Endothelial cell of umbilical vein (primary cell): ENCODE measurements around the gene NEMF. TPM values are rescaled to one million over a fixed set of nuclear protein-coding genes. Genes with fewer than 3 reads are reported as not detected.

Experiments
- BruUV-seq: library from RNA; stranded (reverse); fragments of 400-500 nt; replicated peaks from 2 replicates; lab custom pipeline; 2021; lab: Mats Ljungman, UMichigan
- CTCF ChIA-PET: fragments of 300-600, 350-600 bp; sonication (Branson Sonifier 250); formaldehyde crosslinking; loops from one replicate; lab custom pipeline; 2021; ENCODE audit warnings: antibody characterized with exemption, inconsistent platforms; lab: Charles Lee
- POLR2A ChIA-PET: fragments of 300-600, 350-600 bp; sonication (Branson Sonifier 250); formaldehyde crosslinking; loops from one replicate; lab custom pipeline; 2021; ENCODE audit warnings: antibody characterized with exemption, inconsistent platforms; lab: Charles Lee
- DNase-seq: peaks from one replicate; pipeline ENCODE4 v3.0.0-alpha.2; 2011; ENCODE audit warnings: low read depth, low spot score
- FAIRE-seq: peaks from 2 replicates; lab custom pipeline; 2011; peaks lifted over from hg19 to GRCh38; lab: Jason Lieb, UNC
- H2AFZ ChIP-seq: 2 replicates; pipeline ENCODE4 v1.6.0; 2012; ENCODE audit warnings: low read depth, low read length, control low read depth, inconsistent platforms
- H3K27ac ChIP-seq: 2 replicates; pipeline ENCODE4 v1.5.1; 2011; ENCODE audit warnings: low read depth, mild to moderate bottlenecking, control low read depth, low read length, moderate library complexity; ENCODE audit not compliant: insufficient read depth
- H3K27me3 ChIP-seq, 2 experiments: 2 replicates each; pipeline versions ENCODE4 v1.6.0 to v1.6.1; 2011; ENCODE audit warnings: low read length in 2 of 2, mixed read lengths in 1 of 2; ENCODE audit not compliant: control insufficient read depth in 2 of 2, insufficient read depth in 2 of 2
- H3K36me3 ChIP-seq, 2 experiments: 2 replicates in 1 of 2; 3 replicates in 1 of 2; pipeline ENCODE4 v1.5.1; 2011; ENCODE audit warnings: low read length in 2 of 2, mild to moderate bottlenecking in 1 of 2, moderate library complexity in 1 of 2; ENCODE audit not compliant: control insufficient read depth in 2 of 2, insufficient read depth in 2 of 2; ENCODE audit errors: extremely low read depth in 1 of 2
- H3K4me1 ChIP-seq: 3 replicates; pipeline ENCODE4 v1.5.1; 2011; ENCODE audit warnings: mild to moderate bottlenecking, low read length; ENCODE audit not compliant: control insufficient read depth, insufficient read depth; ENCODE audit errors: extremely low read depth
- H3K4me2 ChIP-seq: 2 replicates; pipeline ENCODE4 v1.6.1; 2011; ENCODE audit warnings: low read length, control low read depth, mixed read lengths; ENCODE audit not compliant: insufficient read depth
- H3K4me3 ChIP-seq, 3 experiments: fragments of 200-600 bp in 1 of 3; sonication (generic), shearing (Covaris generic) in 1 of 3; replicated peaks in 1 of 3; 2 replicates each; pipeline ENCODE4 v1.5.1; 2011 to 2016; ENCODE audit warnings: control low read depth in 3 of 3, low read length in 3 of 3, mild to moderate bottlenecking in 2 of 3, inconsistent platforms in 1 of 3, low read depth in 1 of 3, moderate library complexity in 1 of 3; ENCODE audit not compliant: insufficient read depth in 1 of 3
- H3K79me2 ChIP-seq: 2 replicates; pipeline ENCODE4 v1.6.0; 2012; ENCODE audit warnings: low read length, inconsistent platforms; ENCODE audit not compliant: control insufficient read depth, insufficient read depth
- H3K9ac ChIP-seq: replicated peaks from 2 replicates; pipeline ENCODE3; 2011; ENCODE audit warnings: low read length, control low read depth; ENCODE audit not compliant: insufficient read depth; ENCODE audit errors: extremely low read depth
- H3K9me1 ChIP-seq: replicated peaks from 3 replicates; pipeline ENCODE4 v1.6.0; 2011; ENCODE audit warnings: mild to moderate bottlenecking, low read length; ENCODE audit not compliant: control insufficient read depth, insufficient read depth; ENCODE audit errors: extremely low read depth
- H3K9me3 ChIP-seq: replicated peaks from 2 replicates; pipeline ENCODE4 v1.5.1; 2012; ENCODE audit warnings: low read length, inconsistent platforms; ENCODE audit not compliant: control insufficient read depth, insufficient read depth
- H4K20me1 ChIP-seq: replicated peaks from 2 replicates; pipeline ENCODE3; 2011; ENCODE audit warnings: mild to moderate bottlenecking, low read length; ENCODE audit not compliant: control insufficient read depth, insufficient read depth; ENCODE audit errors: extremely low read depth
- CTCF ChIP-seq, 2 donors: IDR thresholded peaks; 1 replicate in 1 of 2; 2 replicates in 1 of 2; pipeline ENCODE4 v1.5.1; 2011; ENCODE audit warnings: low read length in 2 of 2, mild to moderate bottlenecking in 2 of 2, moderate library complexity in 2 of 2, control low read depth in 1 of 2, inconsistent platforms in 1 of 2, low read depth in 1 of 2; ENCODE audit not compliant: insufficient read depth in 1 of 2; ENCODE audit errors: extremely low read depth in 1 of 2
- EZH2 ChIP-seq: IDR thresholded peaks from 2 replicates; pipeline ENCODE4 v1.6.1; 2012; ENCODE audit warnings: borderline replicate concordance, low read depth, mild to moderate bottlenecking, moderate library complexity, low read length, inconsistent platforms; ENCODE audit not compliant: severe bottlenecking
- FOS ChIP-seq: IDR thresholded peaks from 2 replicates; pipeline ENCODE4 v1.6.1; 2011; ENCODE audit warnings: mild to moderate bottlenecking, low read length, moderate library complexity, borderline replicate concordance; ENCODE audit not compliant: insufficient read depth
- GATA2 ChIP-seq: IDR thresholded peaks from 2 replicates; pipeline ENCODE4 v1.7.0; 2011; ENCODE audit warnings: low read depth, mild to moderate bottlenecking, moderate library complexity, mixed read lengths, low read length; ENCODE audit not compliant: insufficient read length, insufficient read depth
- JUN ChIP-seq: IDR thresholded peaks from 2 replicates; pipeline ENCODE4 v1.6.1; 2011; ENCODE audit warnings: borderline replicate concordance, low read depth; ENCODE audit not compliant: insufficient read length, insufficient read depth
- MAX ChIP-seq: IDR thresholded peaks from 2 replicates; pipeline ENCODE4 v1.6.1; 2011; ENCODE audit not compliant: insufficient read depth, insufficient read length
- MYC ChIP-seq: IDR thresholded peaks from one replicate; pipeline ENCODE4 v1.6.1; 2011; ENCODE audit warnings: mild to moderate bottlenecking, low read depth, low read length
- POLR2A ChIP-seq: IDR thresholded peaks from 2 replicates; pipeline ENCODE4 v1.6.1; 2012; ENCODE audit warnings: low read depth, mild to moderate bottlenecking, control low read depth, low read length
- POLR2AphosphoS5 ChIP-seq: IDR thresholded peaks from 2 replicates; pipeline ENCODE4 v1.6.1; 2012; ENCODE audit warnings: low read depth, mild to moderate bottlenecking, control low read depth, low read length, moderate library complexity; ENCODE audit not compliant: insufficient read depth
- dilution Hi-C: fragments of 300-500 bp; cut with MboI; formaldehyde crosslinking; loops from one replicate; pipeline ENCODE4 v1.15.0; 2019; ENCODE audit warnings: low sequenced_read_pairs; ENCODE audit not compliant: extremely low pct_ligation_motif_present
- intact Hi-C: fragments of 100-400 bp; cut with micrococcal nuclease; formaldehyde crosslinking; loops from one replicate; pipeline ENCODE4 v1.10.0; 2022
- polyA plus RNA-seq, 4 experiments: library from polyadenylated mRNA; depleted of rRNA in 3 of 4; stranded (reverse) in 3 of 4; unstranded in 1 of 4; fragments of >200 nt; gene quantifications; 2 replicates each; pipeline versions ENCODE4 v1.2.1 to v1.2.3, GENCODE V29; 2011 to 2012; ENCODE audit warnings: missing spikeins in 1 of 4
- total RNA-seq: library from RNA; stranded (reverse); gene quantifications from 2 replicates; pipeline ENCODE4 v1.2.3, GENCODE V29; 2021

Gene NEMF
- total and polyA plus RNA-seq, 2 donors (not counting 3 experiments of a cell fraction or from before 2014, with no cell fraction given) = 12.2 to 71.4 TPM

- Histone ChIP-seq H4K20me1 (no peaks in the 10 kb centered on the region), H3K27ac (peak overlapping the region; percentile 76), H3K9me1 (no peaks in the 10 kb centered on the region), H3K27me3 (no peaks in the 10 kb centered on the region), H2AFZ (peak overlapping the region; percentile 68), H3K36me3 (no peaks in the 10 kb centered on the region), H3K4me1 (peaks cover 22% of the 10 kb centered on the region), H3K9ac (peak overlapping the region; percentile 79), H3K79me2 (no peaks in the 10 kb centered on the region), H3K4me3 (peak overlapping the region; percentile 62 to 87 (median 67)), H3K4me2 (peak overlapping the region; percentile 90), H3K9me3 (no peaks in the 10 kb centered on the region)
- DNase-seq = peak; percentile 21
- CTCF ChIA-PET = interaction anchor here (0.7 to 11.0 kb wide), 11 partner anchors 11 to 368 kb away, joined by 3 to 242 read pairs (median 9); partner anchors contain the start of genes ARF6, NEMF, SOS2 and VCPKMT
- POLR2A ChIA-PET = no interaction called here
- no TSS peak for BruUV-seq
- FAIRE-seq = no peak
- TF ChIP-seq GATA2 (no peak), MAX (no peak), MYC (no peak), POLR2A (no peak), CTCF (IDR thresholded peaks at IDR 0.05; ENCODE audit: extremely low read depth in 1 of 2, insufficient read depth in 1 of 2, low read depth in 1 of 2, low read length in 2 of 2) (no peak), JUN (no peak), FOS (no peak), POLR2AphosphoS5 (no peak), EZH2 (no peak)
- dilution Hi-C loops = loop anchor here (10.0 kb wide), 1 partner anchor 241 kb away; no protein-coding TSS in a partner anchor
- intact Hi-C loops = loop anchor here (2.0 kb wide), 2 partner anchors 367 to 669 kb away; partner anchors contain the start of genes MAP4K5 and SOS2
These were observed 11.1 kb upstream of the NEMF start for GRCh38 chr14:49863487-49864281.
